ENCODE results near the gene SDK2. TPM values are rescaled to one million over a fixed set of nuclear protein-coding genes. Genes with fewer than 3 reads are reported as not detected.

SDK2 gene
- total and polyA plus RNA-seq, 9 of the 15 experiments (the other 6 are each of a cell fraction or from before 2014, with no cell fraction given): 0.04 TPM; not detected in 8

DNA sequence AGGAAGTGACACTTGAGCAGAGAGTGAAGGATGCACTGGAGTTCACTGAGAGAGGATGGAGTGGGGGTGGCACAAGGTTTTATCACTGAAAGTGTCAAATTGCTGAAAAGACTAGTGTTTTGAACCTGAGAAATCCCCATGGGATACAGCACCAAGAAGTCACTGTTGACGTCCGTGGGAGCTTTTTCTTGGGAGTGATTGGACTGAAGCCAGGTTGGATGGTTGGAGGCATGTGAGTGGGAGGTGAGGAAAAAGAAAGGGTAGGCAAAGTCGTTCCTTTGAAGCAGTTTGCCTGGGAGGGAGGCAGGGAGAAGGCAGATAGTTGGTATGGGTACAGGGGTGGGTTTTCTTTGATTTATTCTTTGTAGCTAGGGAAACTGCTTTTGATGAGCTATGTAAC is 39.9 kb upstream of the SDK2 start (continued):
- TF ChIP-seq, protein P1, sequence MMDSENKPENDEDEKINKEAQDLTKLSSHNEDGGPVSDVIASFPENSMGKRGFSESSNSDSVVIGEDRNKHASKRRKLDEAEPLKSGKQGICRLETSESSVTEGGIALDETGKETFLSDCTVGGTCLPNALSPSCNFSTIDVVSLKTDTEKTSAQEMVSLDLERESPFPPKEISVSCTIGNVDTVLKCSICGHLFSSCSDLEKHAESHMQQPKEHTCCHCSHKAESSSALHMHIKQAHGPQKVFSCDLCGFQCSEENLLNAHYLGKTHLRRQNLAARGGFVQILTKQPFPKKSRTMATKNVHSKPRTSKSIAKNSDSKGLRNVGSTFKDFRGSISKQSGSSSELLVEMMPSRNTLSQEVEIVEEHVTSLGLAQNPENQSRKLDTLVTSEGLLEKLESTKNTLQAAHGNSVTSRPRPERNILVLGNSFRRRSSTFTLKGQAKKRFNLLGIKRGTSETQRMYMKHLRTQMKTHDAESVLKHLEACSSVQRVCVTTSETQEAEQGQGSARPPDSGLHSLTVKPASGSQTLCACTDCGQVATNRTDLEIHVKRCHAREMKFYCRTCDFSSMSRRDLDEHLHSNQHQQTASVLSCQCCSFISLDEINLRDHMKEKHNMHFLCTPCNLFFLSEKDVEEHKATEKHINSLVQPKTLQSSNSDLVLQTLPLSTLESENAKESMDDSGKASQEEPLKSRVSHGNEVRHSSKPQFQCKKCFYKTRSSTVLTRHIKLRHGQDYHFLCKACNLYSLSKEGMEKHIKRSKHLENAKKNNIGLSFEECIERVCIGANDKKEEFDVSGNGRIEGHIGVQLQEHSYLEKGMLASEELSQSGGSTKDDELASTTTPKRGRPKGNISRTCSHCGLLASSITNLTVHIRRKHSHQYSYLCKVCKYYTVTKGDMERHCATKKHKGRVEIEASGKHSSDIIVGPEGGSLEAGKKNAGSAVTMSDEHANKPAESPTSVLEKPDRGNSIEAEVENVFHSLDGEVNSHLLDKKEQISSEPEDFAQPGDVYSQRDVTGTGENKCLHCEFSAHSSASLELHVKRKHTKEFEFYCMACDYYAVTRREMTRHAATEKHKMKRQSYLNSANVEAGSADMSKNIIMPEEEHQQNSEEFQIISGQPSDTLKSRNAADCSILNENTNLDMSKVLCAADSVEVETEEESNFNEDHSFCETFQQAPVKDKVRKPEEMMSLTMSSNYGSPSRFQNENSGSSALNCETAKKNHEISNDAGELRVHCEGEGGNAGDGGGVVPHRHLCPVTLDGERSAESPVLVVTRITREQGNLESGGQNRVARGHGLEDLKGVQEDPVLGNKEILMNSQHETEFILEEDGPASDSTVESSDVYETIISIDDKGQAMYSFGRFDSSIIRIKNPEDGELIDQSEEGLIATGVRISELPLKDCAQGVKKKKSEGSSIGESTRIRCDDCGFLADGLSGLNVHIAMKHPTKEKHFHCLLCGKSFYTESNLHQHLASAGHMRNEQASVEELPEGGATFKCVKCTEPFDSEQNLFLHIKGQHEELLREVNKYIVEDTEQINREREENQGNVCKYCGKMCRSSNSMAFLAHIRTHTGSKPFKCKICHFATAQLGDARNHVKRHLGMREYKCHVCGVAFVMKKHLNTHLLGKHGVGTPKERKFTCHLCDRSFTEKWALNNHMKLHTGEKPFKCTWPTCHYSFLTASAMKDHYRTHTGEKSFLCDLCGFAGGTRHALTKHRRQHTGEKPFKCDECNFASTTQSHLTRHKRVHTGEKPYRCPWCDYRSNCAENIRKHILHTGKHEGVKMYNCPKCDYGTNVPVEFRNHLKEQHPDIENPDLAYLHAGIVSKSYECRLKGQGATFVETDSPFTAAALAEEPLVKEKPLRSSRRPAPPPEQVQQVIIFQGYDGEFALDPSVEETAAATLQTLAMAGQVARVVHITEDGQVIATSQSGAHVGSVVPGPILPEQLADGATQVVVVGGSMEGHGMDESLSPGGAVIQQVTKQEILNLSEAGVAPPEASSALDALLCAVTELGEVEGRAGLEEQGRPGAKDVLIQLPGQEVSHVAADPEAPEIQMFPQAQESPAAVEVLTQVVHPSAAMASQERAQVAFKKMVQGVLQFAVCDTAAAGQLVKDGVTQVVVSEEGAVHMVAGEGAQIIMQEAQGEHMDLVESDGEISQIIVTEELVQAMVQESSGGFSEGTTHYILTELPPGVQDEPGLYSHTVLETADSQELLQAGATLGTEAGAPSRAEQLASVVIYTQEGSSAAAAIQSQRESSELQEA (IDR thresholded peaks at IDR 0.05; ENCODE audit: low read depth): no peak

DNA sequence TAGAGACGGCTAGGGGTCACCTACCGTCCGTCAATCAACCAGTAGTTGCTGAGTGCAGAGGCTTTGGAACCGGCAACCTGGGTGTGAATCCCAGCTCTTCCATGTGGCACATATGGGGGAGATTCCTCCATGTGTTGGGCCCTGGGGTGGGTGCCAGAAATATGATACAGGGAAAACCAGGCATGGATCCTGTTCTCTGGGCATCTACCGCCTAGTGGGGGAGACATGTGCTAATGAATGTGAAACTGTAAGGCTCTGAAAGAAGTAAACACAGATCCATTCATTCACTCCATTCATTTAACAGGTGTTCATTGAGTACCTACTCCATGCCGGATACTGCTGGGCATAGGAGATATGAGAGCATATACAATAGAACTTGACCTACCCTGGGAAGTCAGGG is 39.5 kb upstream of the SDK2 start:
- H3K9me1 ChIP-seq (ENCODE audit: control insufficient read depth, insufficient read depth, low read length): peaks cover 4% of the 10 kb centered on the region
- no peaks in the 10 kb centered on the region for H3K27me3 ChIP-seq (ENCODE audit: control insufficient read depth in 2 of 2, insufficient read depth in 2 of 2, low read length in 2 of 2)
- no peak overlapping the region for H3K4me3 ChIP-seq
- H2AFZ ChIP-seq (ENCODE audit: low read depth, low read length): no peak overlapping the region
- ChIA-PET POLR2A (no interaction called here), CTCF (ENCODE audit: low intra/inter-chr PET ratio) (no interaction called here)
- no TSS peak for BruUV-seq (replicated peaks)
- in situ Hi-C loops (cut with MboI): no loop called here
- H4K20me1 ChIP-seq (replicated peaks; ENCODE audit: control insufficient read depth, insufficient read depth, low read length): no peaks in the 10 kb centered on the region
- TF ChIP-seq KAT7 (CRISPR knock-in tag; IDR thresholded peaks at IDR 0.05; ENCODE audit: borderline replicate concordance) (no peak), ZFP36 (IDR thresholded peaks at IDR 0.05; ENCODE audit: low read depth, low read length, partially characterized antibody) (peak; percentile 34)
- FAIRE-seq (no peak), DNase-seq (ENCODE audit: extremely low read depth in 1 of 4, low spot score in 3 of 4) (no peak), ATAC-seq (no peak)
- intact Hi-C loops (cut with micrococcal nuclease): no loop called here
- no peaks in the 10 kb centered on the region for H3K79me2 ChIP-seq (ENCODE audit: control insufficient read depth, insufficient read depth, low read length)
- 0% methylated on average over 6 of the region's 6 CpGs for WGBS (ENCODE audit: insufficient coverage, low coverage, missing lambda C conversion rate)
- H3K36me3 ChIP-seq (ENCODE audit: control insufficient read depth, insufficient read depth, low read length): no peaks in the 10 kb centered on the region
- no peaks in the 10 kb centered on the region for H3K9me3 ChIP-seq (replicated peaks; ENCODE audit: control insufficient read depth, insufficient read depth, low read depth, low read length)
- no peak overlapping the region for H3K27ac ChIP-seq (ENCODE audit: extremely low read depth, low read depth, low read length)
- no peak overlapping the region for H3K4me2 ChIP-seq (ENCODE audit: insufficient read depth, low read length)
- no peaks in the 10 kb centered on the region for H3K4me1 ChIP-seq (replicated peaks in 1 of 2; ENCODE audit: control insufficient read depth in 2 of 2, insufficient read depth in 2 of 2, low read length in 2 of 2)
- no peak overlapping the region for H3K9ac ChIP-seq (ENCODE audit: insufficient read depth in 1 of 2, low read depth in 2 of 2, low read length in 2 of 2)

Measured in K562 (cell line).